Measurements from ENCODE around the gene CCNB1IP1.
A peak's percentile ranks its signal among the peaks of the same experiment; 100 is the strongest.
"Not testable (repeated sequence)": the region's sequence is repeated elsewhere in the genome, so short reads cannot be mapped to it uniquely, and the experiment has no call there.

Gene CCNB1IP1

DNA sequence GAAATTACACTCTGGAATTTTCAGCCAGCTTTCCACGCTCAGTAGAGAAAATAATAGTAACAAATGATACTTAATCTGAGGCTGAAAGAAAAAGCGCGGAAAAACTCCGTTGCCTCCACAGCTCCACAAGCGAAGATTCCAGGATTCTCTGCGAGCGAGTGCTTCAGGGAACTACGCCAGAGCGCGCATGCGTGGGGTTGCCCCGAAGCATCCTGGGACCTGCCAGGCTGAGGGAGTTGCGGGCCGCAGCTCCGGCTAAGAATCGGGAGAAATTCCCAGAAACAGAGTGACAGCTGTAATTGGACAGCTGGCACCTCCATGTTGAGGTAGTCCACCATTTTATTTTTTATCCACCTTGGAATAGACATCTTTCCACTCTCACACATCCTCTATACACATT is 15.4 kb downstream of the CCNB1IP1 start:
- H3K9me3 Mint-ChIP-seq: no peaks in the 10 kb centered on the region
- H3K4me1 Mint-ChIP-seq: no peaks in the 10 kb centered on the region
- H3K4me3 Mint-ChIP-seq: no peak overlapping the region
- CTCF ChIA-PET: interaction anchor here (1.2 to 2.4 kb wide), 2 partner anchors 10 to 291 kb away, joined by 4 to 12 read pairs; no protein-coding TSS in a partner anchor
- H3K27ac Mint-ChIP-seq: no peak overlapping the region
- H3K27me3 Mint-ChIP-seq: no peaks in the 10 kb centered on the region
- peaks cover 25% of the 10 kb centered on the region for H3K36me3 Mint-ChIP-seq
- DNase-seq: no peak

DNA sequence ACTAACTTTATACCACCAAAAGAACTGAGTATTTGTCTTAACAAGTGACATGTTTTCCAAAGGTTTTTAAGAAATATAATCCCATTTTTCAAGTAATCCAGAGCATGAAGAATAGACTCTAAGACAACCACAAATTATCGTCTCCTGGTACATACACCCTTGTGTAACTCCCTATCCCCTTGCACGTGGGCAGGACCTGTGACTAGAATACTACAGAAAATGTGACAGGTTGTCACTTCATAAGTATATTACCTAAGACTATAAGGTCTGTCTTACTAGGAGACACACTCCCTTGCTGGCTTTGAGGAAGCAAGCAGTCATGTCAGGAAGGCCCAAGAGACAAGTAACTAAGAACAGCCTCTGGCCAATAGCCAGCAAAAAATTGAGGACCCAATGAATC is 19.1 kb downstream of the CCNB1IP1 start:
- CTCF ChIA-PET: no interaction called here
- Mint-ChIP-seq H3K27ac (no peak overlapping the region), H3K9me3 (no peaks in the 10 kb centered on the region), H3K4me3 (no peak overlapping the region), H3K4me1 (no peaks in the 10 kb centered on the region), H3K36me3 (peaks cover 30% of the 10 kb centered on the region), H3K27me3 (no peaks in the 10 kb centered on the region)
- DNase-seq: no peak

DNA sequence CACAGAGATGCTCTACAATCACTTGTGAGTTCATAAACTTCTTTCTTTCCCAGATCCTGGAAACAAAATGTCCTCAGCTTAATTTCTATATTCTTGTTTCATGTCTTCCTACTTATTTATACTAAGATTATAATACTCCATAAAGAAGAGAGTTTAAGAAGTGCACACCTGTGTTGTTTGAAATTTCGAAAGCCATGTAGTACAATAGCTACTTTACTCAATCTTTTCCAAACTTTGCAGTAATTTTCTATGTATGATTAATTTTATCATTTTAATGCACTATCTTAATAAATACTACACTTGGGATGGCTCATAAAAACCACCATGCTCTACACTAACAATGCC is 27.0 kb downstream of the CCNB1IP1 start:
- Mint-ChIP-seq H3K27ac (no peak overlapping the region), H3K36me3 (peaks cover 8% of the 10 kb centered on the region), H3K4me1 (peaks cover 27% of the 10 kb centered on the region), H3K27me3 (no peaks in the 10 kb centered on the region), H3K4me3 (peak overlapping the region; percentile 76), H3K9me3 (no peaks in the 10 kb centered on the region)
- CTCF ChIA-PET: interaction anchor here (1.8 kb wide), 1 partner anchor 13 kb away, joined by 5 read pairs; no protein-coding TSS in a partner anchor
- DNase-seq: no peak

DNA sequence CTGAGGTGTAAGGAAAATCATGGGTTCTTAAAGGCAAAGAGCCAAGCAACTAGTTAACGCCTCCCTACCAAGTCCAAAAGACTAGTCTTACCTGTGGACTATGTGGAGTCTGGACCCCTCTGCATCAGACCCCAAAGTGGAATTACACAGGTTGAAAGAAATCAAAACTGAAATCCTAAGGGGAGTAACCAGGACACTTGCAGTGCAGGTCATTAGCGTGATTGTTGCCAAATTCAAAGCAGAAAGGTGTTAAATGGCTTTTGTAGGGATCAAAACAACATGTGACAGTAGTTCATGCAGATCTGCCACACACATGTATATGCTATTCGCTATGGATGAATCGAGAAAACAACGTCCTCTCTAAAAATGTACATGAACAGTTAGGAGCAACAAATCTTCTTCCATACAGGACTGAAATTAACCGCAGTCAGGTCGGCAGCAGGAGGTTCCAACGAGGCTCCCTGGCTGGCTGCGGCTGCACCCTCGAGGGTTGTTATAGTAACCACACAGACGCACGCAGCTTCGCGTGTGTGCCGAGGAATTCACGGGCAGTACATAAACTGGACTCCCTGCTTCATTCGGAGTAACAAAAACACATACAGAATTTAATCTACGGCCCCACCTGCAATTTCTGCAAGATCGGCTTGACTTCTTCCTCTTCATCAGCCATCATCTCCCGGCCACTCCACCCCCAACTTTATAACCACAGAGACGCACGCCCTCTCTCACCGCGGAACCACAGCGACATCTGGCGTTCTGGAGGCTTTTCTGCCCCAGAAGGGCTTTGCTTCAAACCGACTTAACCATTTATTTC is 27.6 kb downstream of the CCNB1IP1 start, which contains the start of gene TTC5:
TTC5 (minus strand) TSS at position 687 of the 814 bp plus-strand sequence; CDS start at position 673, 14 bp downstream.
- DNase-seq: peak; percentile 91
- H3K27ac Mint-ChIP-seq: peak within 1 kb of the TSS; percentile 63
- H3K4me1 Mint-ChIP-seq: peaks cover 27% of the 10 kb centered on the region
- H3K36me3 Mint-ChIP-seq: peaks cover 13% of the 10 kb centered on the region
- CTCF ChIA-PET: interaction anchor here (1.8 kb wide), 1 partner anchor 12 kb away, joined by 5 read pairs; no protein-coding TSS in a partner anchor
- H3K4me3 Mint-ChIP-seq: peak within 1 kb of the TSS; percentile 76
- no peaks in the 10 kb centered on the region for H3K9me3 Mint-ChIP-seq
- H3K27me3 Mint-ChIP-seq: no peaks in the 10 kb centered on the region

DNA sequence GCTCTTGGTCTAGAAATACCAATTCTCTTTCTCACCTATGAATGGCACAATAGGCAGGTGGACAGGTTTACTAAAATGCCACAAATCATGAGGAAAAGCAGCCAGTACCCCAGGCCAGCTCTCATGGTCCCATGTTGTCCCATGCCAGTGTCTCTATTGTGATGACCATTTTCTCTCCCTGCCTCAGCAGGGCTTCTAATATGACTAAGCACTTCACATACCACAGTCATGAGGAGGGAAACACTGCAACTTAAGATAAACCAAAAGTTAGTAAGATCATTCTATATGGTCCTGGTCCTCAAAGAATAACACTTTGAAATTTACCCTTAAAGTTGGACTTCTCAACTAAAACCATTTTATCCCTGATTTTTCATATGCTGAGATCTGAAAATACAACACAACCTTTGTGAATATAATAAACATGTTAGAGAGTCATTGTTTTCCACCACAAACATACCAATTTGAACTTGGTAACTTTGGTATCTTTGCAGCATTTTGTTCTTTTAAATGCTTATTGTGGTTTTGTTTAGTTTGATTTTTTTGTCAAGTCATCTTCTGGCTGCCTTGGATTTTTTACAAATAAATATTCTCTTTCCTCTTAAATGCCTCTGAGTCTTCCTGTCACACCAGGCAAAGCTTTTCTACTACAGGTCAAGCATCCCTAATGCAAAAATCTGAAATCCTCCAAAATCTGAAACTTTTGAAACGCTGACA is 30.9 kb downstream of the CCNB1IP1 start:
- H3K27me3 Mint-ChIP-seq: no peaks in the 10 kb centered on the region
- no peak overlapping the region for H3K4me3 Mint-ChIP-seq
- H3K9me3 Mint-ChIP-seq: no peaks in the 10 kb centered on the region
- CTCF ChIA-PET: no interaction called here
- no peak overlapping the region for H3K27ac Mint-ChIP-seq
- DNase-seq: no peak
- peaks cover 27% of the 10 kb centered on the region for H3K4me1 Mint-ChIP-seq
- peaks cover 27% of the 10 kb centered on the region for H3K36me3 Mint-ChIP-seq

DNA sequence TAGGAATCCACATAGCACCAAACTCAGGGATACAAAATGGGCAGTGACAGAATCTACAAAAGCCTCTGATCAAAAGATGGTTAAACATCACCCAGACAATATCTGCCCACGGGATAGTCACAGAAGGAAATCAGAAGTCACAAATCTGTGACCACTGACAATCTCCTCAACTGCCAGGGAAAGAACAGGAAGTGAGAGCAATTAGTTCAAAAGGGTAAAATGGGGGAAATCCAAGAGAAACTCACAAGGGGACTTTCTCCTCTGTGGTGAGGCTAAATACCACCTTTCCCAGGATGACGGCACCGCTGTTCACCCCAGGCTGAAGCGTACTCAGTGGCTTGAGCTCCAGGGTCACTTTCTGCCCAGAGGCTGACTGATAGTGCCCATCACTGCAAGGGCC is 38.0 kb downstream of the CCNB1IP1 start:
- no peaks in the 10 kb centered on the region for H3K27me3 Mint-ChIP-seq
- H3K4me3 Mint-ChIP-seq: no peak overlapping the region
- CTCF ChIA-PET: no interaction called here
- no peaks in the 10 kb centered on the region for H3K9me3 Mint-ChIP-seq
- DNase-seq: no peak
- no peaks in the 10 kb centered on the region for H3K4me1 Mint-ChIP-seq
- H3K27ac Mint-ChIP-seq: no peak overlapping the region
- peaks cover 50% of the 10 kb centered on the region for H3K36me3 Mint-ChIP-seq

DNA sequence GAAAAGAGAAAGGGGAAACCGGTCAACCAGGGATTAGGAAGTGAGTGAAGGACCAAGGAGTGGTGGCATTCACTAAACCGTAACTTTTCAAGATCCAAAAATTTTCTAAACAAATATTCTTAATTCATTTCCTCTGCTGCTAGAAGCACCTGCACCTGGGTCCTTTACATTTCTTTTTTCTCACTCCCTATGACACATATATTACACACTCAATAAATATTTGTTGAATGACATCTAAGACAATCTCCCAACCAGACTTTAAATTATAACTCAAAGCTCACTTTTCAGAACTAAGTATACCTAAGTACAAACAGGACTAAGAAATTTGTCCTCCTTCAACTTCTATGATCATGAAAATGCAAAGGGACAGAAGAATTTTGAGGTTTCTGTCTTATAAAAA is 38.4 kb downstream of the CCNB1IP1 start:
- Mint-ChIP-seq H3K9me3 (no peaks in the 10 kb centered on the region), H3K4me3 (no peak overlapping the region), H3K4me1 (no peaks in the 10 kb centered on the region), H3K36me3 (peaks cover 52% of the 10 kb centered on the region), H3K27ac (no peak overlapping the region), H3K27me3 (no peaks in the 10 kb centered on the region)
- no peak for DNase-seq
- CTCF ChIA-PET: no interaction called here

DNA sequence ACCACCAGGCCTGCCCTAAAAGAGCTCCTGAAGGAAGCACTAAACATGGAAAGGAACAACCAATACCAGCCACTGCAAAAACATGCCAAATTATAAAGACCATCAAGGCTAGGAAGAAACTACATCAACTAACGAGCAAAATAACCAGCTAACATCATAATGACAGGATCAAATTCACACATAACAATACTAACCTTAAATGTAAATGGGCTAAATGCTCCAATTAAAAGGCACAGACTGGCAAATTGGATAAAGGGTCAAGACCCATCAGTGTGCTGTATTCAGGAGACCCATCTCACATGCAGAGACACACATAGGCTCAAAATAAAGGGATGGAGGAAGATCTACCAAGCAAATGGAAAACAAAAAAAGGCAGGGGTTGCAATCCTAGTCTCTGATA is 51.1 kb downstream of the CCNB1IP1 start:
- not testable (repeated sequence) for H3K27ac Mint-ChIP-seq
- H3K36me3 Mint-ChIP-seq: peaks cover 68% of the 10 kb centered on the region

DNA sequence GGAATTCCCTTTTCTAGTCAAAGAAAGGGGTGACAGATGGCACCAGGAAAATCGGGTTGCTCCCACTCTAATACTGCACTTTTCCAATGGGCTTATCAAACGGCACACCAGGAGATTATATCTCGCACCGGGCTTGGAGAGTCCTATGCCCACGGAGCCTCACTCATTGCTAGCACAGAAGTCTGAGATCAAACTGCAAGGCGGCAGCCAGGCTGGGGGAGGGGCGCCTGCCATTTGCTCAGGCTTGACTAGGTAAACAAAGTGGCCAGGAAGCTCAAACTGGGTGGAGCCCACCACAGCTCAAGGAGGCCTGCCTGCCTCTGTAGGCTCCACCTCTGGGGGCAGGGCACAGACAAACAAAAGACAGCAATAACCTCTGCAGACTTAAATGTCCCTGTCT is 52.8 kb downstream of the CCNB1IP1 start:
- CTCF ChIA-PET, H3K27me3 Mint-ChIP-seq, H3K4me3 Mint-ChIP-seq: not testable (repeated sequence)
- peak; percentile 46 for DNase-seq
- Mint-ChIP-seq H3K27ac (peak overlapping the region; percentile 68), H3K4me1 (peaks cover 19% of the 10 kb centered on the region), H3K36me3 (peaks cover 55% of the 10 kb centered on the region), H3K9me3 (peaks cover 23% of the 10 kb centered on the region)

More for the DNA sequence above, 51.1 kb downstream of the CCNB1IP1 start:
- peaks cover 19% of the 10 kb centered on the region for H3K9me3 Mint-ChIP-seq
- DNase-seq, H3K27me3 Mint-ChIP-seq, CTCF ChIA-PET, H3K4me3 Mint-ChIP-seq: not testable (repeated sequence)
- peaks cover 19% of the 10 kb centered on the region for H3K4me1 Mint-ChIP-seq

DNA sequence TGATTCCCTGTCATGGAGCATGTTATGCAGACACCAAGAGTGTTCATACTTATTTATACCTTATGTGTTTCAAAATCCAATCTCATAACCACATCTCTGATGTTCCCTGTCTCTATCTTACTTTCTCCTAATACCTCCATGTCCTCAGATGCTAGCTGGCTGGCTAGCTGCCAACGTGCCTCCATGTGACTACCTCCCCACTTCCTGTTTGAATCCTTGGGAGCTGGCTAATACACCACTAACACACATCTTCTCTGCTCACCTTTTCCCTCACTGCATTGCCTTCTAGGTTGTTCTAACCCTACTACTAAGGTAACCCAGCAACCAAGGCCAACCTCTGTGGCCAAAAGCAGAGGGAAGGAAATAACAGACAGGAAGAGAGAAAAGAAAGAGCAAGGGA is 54.7 kb downstream of the CCNB1IP1 start:
- CTCF ChIA-PET: no interaction called here
- peaks cover 50% of the 10 kb centered on the region for H3K36me3 Mint-ChIP-seq
- H3K27me3 Mint-ChIP-seq: no peaks in the 10 kb centered on the region

DNA sequence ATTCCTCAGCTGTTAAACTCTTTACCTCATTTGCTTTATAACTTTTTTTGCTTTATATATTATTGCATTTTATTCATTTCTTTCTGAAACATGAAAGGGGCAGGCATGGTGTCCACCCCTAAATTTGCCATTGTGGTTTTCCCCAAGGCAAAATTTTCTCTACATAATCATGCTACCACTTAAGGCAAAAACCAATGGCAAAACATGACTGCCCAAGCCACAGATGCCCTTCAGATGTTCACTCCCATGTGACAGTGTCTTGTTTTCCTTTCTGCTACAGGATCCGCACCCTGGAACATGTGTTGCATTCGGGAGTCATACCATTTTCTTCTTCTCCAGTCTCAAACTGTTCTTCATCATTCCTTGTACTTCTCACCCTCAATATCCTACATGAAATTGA is 55.7 kb downstream of the CCNB1IP1 start:
- no peak overlapping the region for H3K27ac Mint-ChIP-seq
- H3K4me3 Mint-ChIP-seq: no peak overlapping the region
- H3K36me3 Mint-ChIP-seq: peaks cover 40% of the 10 kb centered on the region
- DNase-seq: no peak
- H3K4me1 Mint-ChIP-seq: peaks cover 19% of the 10 kb centered on the region
- peaks cover 34% of the 10 kb centered on the region for H3K9me3 Mint-ChIP-seq
- CTCF ChIA-PET: no interaction called here
- H3K27me3 Mint-ChIP-seq: no peaks in the 10 kb centered on the region

More for the DNA sequence above, 54.7 kb downstream of the CCNB1IP1 start:
- DNase-seq: no peak
- peaks cover 36% of the 10 kb centered on the region for H3K9me3 Mint-ChIP-seq
- peaks cover 19% of the 10 kb centered on the region for H3K4me1 Mint-ChIP-seq
- no peak overlapping the region for H3K4me3 Mint-ChIP-seq
- H3K27ac Mint-ChIP-seq: peak overlapping the region; percentile 38

DNA sequence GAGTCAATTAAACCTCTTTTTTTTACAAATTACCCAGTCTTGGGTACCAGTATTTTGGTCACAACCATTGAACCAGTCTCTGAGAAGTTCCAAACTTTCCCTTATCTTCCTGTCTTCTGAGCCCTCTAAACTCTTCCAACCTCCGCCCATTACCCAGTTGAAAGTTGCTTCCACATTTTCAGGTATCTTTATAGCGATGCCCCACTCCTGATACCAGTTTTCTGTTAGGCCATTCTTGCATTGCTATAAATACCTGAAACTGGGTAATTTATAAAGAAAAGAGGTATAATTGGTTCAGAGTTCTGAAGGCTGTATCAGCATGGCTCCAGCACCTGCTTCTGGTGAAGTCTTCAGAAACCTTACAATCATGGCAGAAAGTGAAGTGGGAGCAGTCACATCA is 59.0 kb downstream of the CCNB1IP1 start:
- Mint-ChIP-seq H3K4me3 (no peak overlapping the region), H3K27me3 (no peaks in the 10 kb centered on the region), H3K9me3 (peaks cover 32% of the 10 kb centered on the region), H3K27ac (no peak overlapping the region), H3K36me3 (peaks cover 15% of the 10 kb centered on the region), H3K4me1 (peaks cover 6% of the 10 kb centered on the region)
- CTCF ChIA-PET: no interaction called here
- DNase-seq: no peak

DNA sequence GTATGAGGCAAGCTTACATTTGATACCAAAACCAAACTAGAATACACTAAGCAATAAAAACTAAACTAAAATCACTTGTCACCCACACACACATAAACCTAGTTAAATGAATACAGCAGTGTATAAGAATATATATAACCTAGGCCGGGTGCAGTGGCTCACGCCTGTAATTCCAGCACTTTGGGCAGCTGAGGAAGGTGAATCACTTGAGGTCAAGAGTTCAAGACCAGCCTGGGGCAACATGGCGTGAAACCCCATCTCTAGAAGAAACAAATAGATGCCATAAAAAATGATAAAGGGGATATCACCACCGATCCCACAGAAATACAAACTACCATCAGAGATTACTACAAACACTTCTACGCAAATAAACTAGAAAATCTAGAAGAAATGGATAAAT is 68.7 kb downstream of the CCNB1IP1 start:
- CTCF ChIA-PET, H3K9me3 Mint-ChIP-seq, DNase-seq, H3K27me3 Mint-ChIP-seq, H3K4me3 Mint-ChIP-seq, H3K4me1 Mint-ChIP-seq, H3K27ac Mint-ChIP-seq, H3K36me3 Mint-ChIP-seq: not testable (repeated sequence)

DNA sequence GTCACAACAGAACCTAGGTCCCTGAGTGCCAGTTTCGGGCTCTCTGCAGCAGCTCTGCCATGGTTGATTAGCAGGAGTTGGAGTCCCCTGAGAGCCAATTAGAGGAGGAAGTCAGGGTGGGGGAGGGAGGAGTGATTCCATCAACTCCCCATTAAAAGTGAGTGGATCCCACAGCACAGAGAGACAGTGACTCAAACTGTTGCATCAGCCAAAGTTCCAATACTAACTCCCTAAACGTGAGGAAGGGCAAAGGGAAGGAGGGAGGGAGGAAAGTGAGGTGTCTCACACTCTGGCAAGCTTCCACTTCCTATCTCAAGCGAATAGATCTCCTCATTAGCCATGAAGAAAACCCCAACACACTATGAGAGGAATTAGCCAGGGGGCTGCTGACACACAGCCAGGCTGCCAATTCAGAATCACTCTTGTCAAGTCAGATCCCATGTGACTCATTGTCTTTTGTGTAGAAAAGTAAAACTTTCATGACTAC is 70.4 kb downstream of the CCNB1IP1 start:
- H3K27me3 Mint-ChIP-seq: no peaks in the 10 kb centered on the region
- H3K4me3 Mint-ChIP-seq: no peak overlapping the region
- H3K4me1 Mint-ChIP-seq: no peaks in the 10 kb centered on the region
- DNase-seq: no peak
- H3K9me3 Mint-ChIP-seq: peaks cover 2% of the 10 kb centered on the region
- CTCF ChIA-PET: no interaction called here
- no peaks in the 10 kb centered on the region for H3K36me3 Mint-ChIP-seq
- H3K27ac Mint-ChIP-seq: no peak overlapping the region

All from activated naive CD4-positive, alpha-beta T cell treated with anti-CD3 and anti-CD28 coated beads, Interleukin-2, amount 10 ng/mL, durations not matched to agents 7 days and 5 days (primary cell).